Right lobe of liver (tissue), 4 donors: ENCODE results near the gene BTBD16.

Source experiments
- CTCF ChIP-seq, 4 donors: fragments of 200-600 bp in 3 of 4; fragments of 450-650 bp in 1 of 4; IDR thresholded peaks; one replicate each; pipeline versions ENCODE4 v1.5.1 to v1.8.0; 2016 to 2022; ENCODE audit warnings: antibody characterized with exemption in 4 of 4, mild to moderate bottlenecking in 2 of 4
- POLR2A ChIP-seq: fragments of 450-650 bp; IDR thresholded peaks from one replicate; pipeline ENCODE4 v1.6.1; 2017; ENCODE audit warnings: antibody characterized with exemption, mild to moderate bottlenecking
- donor health status: DM: no; HTN: no; CAD: no.
- donor health status: DM: no; HTN: no; CAD: no.
- donor health status: DM: no; HTN: yes; CAD: no.

GRCh38 chr10:122348935-122349361 is 77.9 kb downstream of the BTBD16 start:
- no peak for TF ChIP-seq CTCF (IDR thresholded peaks at IDR 0.05)
- TF ChIP-seq POLR2A = no peak
